A549 (cell line): ENCODE results near the gene IQGAP2. TPM values are rescaled to one million over a fixed set of nuclear protein-coding genes. Genes with fewer than 3 reads are reported as not detected.

Source experiments
- ATAC-seq, 2 experiments: fragments of 200-7000 bp in 1 of 2; fragments of >200 bp in 1 of 2; cut with Nextera tagmentation in 1 of 2; cut with Tn5 transposase in 1 of 2; 3 replicates each; pipeline versions ENCODE4 v1.8.0 to v1.9.1; 2018 to 2020; ENCODE audit warnings: mild to moderate bottlenecking in 1 of 2, moderate library complexity in 1 of 2
- CTCF ChIA-PET: fragments of 300-600 bp; sonication (Branson Sonifier 250); formaldehyde crosslinking; extraction: SDS; loops from one replicate; lab custom pipeline; 2021; ENCODE audit warnings: antibody characterized with exemption, inconsistent platforms; lab: Yijun Ruan, JAX
- POLR2A ChIA-PET: fragments of 350-600 bp; formaldehyde crosslinking; extraction: SDS; loops from one replicate; lab custom pipeline; 2021; ENCODE audit warnings: antibody characterized with exemption, inconsistent platforms; lab: Yijun Ruan, JAX
- DNase-seq, 2 experiments: peaks; one replicate each; pipeline versions ENCODE4 v3.0.0 to v3.0.0-alpha.2; 2011 to 2016; ENCODE audit warnings: low read depth in 1 of 2, low spot score in 1 of 2
- FAIRE-seq: peaks from 2 replicates; lab custom pipeline; 2011; peaks lifted over from hg19 to GRCh38; lab: Jason Lieb, UNC
- H3K27ac ChIP-seq, 2 experiments: fragments of >200 bp; sonication (Bioruptor Twin); formaldehyde crosslinking; 3 replicates each; pipeline ENCODE4 v1.5.1; 2016 to 2017
- H3K4me1 ChIP-seq: fragments of >200 bp; sonication (Bioruptor Twin); formaldehyde crosslinking; 3 replicates; pipeline ENCODE4 v1.6.1; 2016
- H3K4me2 ChIP-seq: fragments of >200 bp; sonication (Bioruptor Twin); formaldehyde crosslinking; 3 replicates; pipeline ENCODE4 v1.6.1; 2016
- H3K4me3 ChIP-seq: fragments of >200 bp; sonication (Bioruptor Twin); formaldehyde crosslinking; 3 replicates; pipeline ENCODE4 v1.5.1; 2016
- H3K9me3 ChIP-seq: fragments of >200 bp; sonication (Bioruptor Twin); formaldehyde crosslinking; 3 replicates; pipeline ENCODE4 v1.6.1; 2016
- ATOH8 ChIP-seq: fragments of 250-450 bp; sonication (Bioruptor Pico); IDR thresholded peaks from 2 replicates; pipeline ENCODE4 v1.5.0; 2020; ENCODE audit warnings: low read depth, mild to moderate bottlenecking, moderate library complexity
- CBX8 ChIP-seq: fragments of 200-600 bp; sonication (generic); IDR thresholded peaks from 2 replicates; pipeline ENCODE4 v1.6.1; 2016
- CHD4 ChIP-seq: fragments of 200-600 bp; sonication (generic); IDR thresholded peaks from 2 replicates; pipeline ENCODE4 v1.6.1; 2016; ENCODE audit warnings: antibody characterized with exemption, mild to moderate bottlenecking, borderline replicate concordance
- CTCF ChIP-seq: fragments of >200 bp; sonication (Bioruptor Twin); formaldehyde crosslinking; IDR thresholded peaks from 3 replicates; pipeline ENCODE4 v1.5.1; 2016
- FOSB ChIP-seq: fragments of 250-450 bp; sonication (Bioruptor Pico); IDR thresholded peaks from 2 replicates; pipeline ENCODE4 v1.5.0; 2020; ENCODE audit warnings: mild to moderate bottlenecking, moderate library complexity
- FOSL2 ChIP-seq, 2 experiments: fragments of 450-650 bp in 1 of 2; fragments of >200 bp in 1 of 2; sonication (Bioruptor Twin) in 1 of 2; formaldehyde crosslinking; IDR thresholded peaks; 2 replicates each; pipeline versions ENCODE4 v1.5.0 to v1.6.1; 2016 to 2020; ENCODE audit warnings: mild to moderate bottlenecking in 1 of 2, moderate library complexity in 1 of 2
- FOXS1 ChIP-seq: fragments of 250-450 bp; sonication (Bioruptor Pico); IDR thresholded peaks from 2 replicates; pipeline ENCODE4 v1.5.0; 2020; ENCODE audit warnings: mild to moderate bottlenecking, moderate library complexity
- HDAC2 ChIP-seq: fragments of 200-600 bp; sonication (generic); IDR thresholded peaks from 2 replicates; pipeline ENCODE4 v1.6.1; 2016
- HMGXB4 ChIP-seq: fragments of 250-450 bp; sonication (Bioruptor Pico); IDR thresholded peaks from 2 replicates; pipeline ENCODE4 v1.5.0; 2021; ENCODE audit warnings: mild to moderate bottlenecking, moderate library complexity, borderline replicate concordance
- HOXA7 ChIP-seq: fragments of 250-450 bp; sonication (Bioruptor Pico); IDR thresholded peaks from 2 replicates; pipeline ENCODE4 v1.5.0; 2020; ENCODE audit warnings: mild to moderate bottlenecking, moderate library complexity
- JUN ChIP-seq, 2 experiments: fragments of >200 bp; sonication (Bioruptor Twin); formaldehyde crosslinking; IDR thresholded peaks; 2 replicates in 1 of 2; 3 replicates in 1 of 2; pipeline ENCODE4 v1.6.1; 2016 to 2017
- MAX ChIP-seq: IDR thresholded peaks from 2 replicates; pipeline ENCODE4 v1.6.1; 2012
- PBX3 ChIP-seq: IDR thresholded peaks from 2 replicates; pipeline ENCODE4 v1.6.1; 2012
- RAD21 ChIP-seq, 2 experiments: fragments of >200 bp in 1 of 2; sonication (Bioruptor Twin) in 1 of 2; formaldehyde crosslinking in 1 of 2; IDR thresholded peaks in 1 of 2; conservative IDR thresholded peaks in 1 of 2; 2 replicates in 1 of 2; 3 replicates in 1 of 2; pipeline ENCODE4 v1.6.1; 2012 to 2018; ENCODE audit warnings: inconsistent platforms in 1 of 2
- RARB ChIP-seq: fragments of 250-450 bp; sonication (Bioruptor Pico); IDR thresholded peaks from 2 replicates; pipeline ENCODE4 v1.8.0; 2021; ENCODE audit warnings: mild to moderate bottlenecking, moderate library complexity
- RFX5 ChIP-seq: fragments of 450-650 bp; IDR thresholded peaks from 2 replicates; pipeline ENCODE4 v1.7.1; 2014; ENCODE audit warnings: antibody characterized with exemption, mild to moderate bottlenecking, moderate library complexity
- SMC3 ChIP-seq: fragments of >200 bp; sonication (Bioruptor Twin); formaldehyde crosslinking; IDR thresholded peaks from 3 replicates; pipeline ENCODE4 v1.6.1; 2018; ENCODE audit warnings: inconsistent platforms
- TFCP2L1 ChIP-seq: fragments of 250-450 bp; sonication (Bioruptor Pico); IDR thresholded peaks from 2 replicates; pipeline ENCODE4 v1.5.0; 2021; ENCODE audit warnings: mild to moderate bottlenecking
- WGBS: methylation state at CpG from one replicate; pipeline ENCODE4 v1.1.6; 2017; ENCODE audit errors: missing lambda C conversion rate; 5-methylcytosine and 5-hydroxymethylcytosine counted together
- polyA minus RNA-seq: library from RNA; depleted of rRNA, polyadenylated mRNA; stranded (reverse); fragments of >200 nt; gene quantifications from 2 replicates; pipeline ENCODE4 v1.2.3, GENCODE V29; 2011; rRNA and poly(A)+ RNA removed
- polyA plus RNA-seq, 4 experiments: library from polyadenylated mRNA; depleted of rRNA in 3 of 4; stranded (reverse); fragments of >200 nt; fragmentation: RNase III in 1 of 4; extraction: RNeasy Plus Mini Kit Qiagen cat#74134 plus additional on column Dnase treatment in 1 of 4; gene quantifications; 2 replicates in 3 of 4; 3 replicates in 1 of 4; pipeline ENCODE4 v1.2.3, GENCODE V29; 2011 to 2017

IQGAP2 gene
- 8.8 and 10.1 TPM in 2 replicates for polyA plus RNA-seq (2011; rRNA removed)
- polyA plus RNA-seq (2012; cell fraction: cytosol; rRNA removed), result 0.53 and 0.54 TPM in 2 replicates
- polyA plus RNA-seq (2012; cell fraction: nucleus; rRNA removed), result 0.49 and 0.72 TPM in 2 replicates
- polyA plus RNA-seq (2017; fragmentation: RNase III; extraction: RNeasy Plus Mini Kit Qiagen cat#74134 plus additional on column Dnase treatment), result 3.1 to 5.3 TPM (median 4.9 TPM) in 3 replicates
- polyA minus RNA-seq, result 9.6 and 11.1 TPM in 2 replicates

GRCh38 chr5:76402886-76403765 lies at the start of gene IQGAP2:
TSS of gene IQGAP2 (plus strand) at chr5:76403285. CDS start at chr5:76403546, 261 bp downstream.
- DNase-seq (peak; percentile 74 to 85), FAIRE-seq (no peak), ATAC-seq (peak; percentile 94 to 96)
- Histone ChIP-seq H3K4me1 (peaks cover 10% of the 10 kb centered on the region; the same call in 2 of the 3 replicates), H3K4me2 (peak within 1 kb of the TSS; percentile 90), H3K27ac (peak within 1 kb of the TSS; percentile 71 to 86), H3K9me3 (no peaks in the 10 kb centered on the region), H3K4me3 (peak within 1 kb of the TSS; percentile 70)
- no peak for TF ChIP-seq TFCP2L1
- no peak for TF ChIP-seq FOSB (CRISPR knock-in tag)
- no peak for TF ChIP-seq JUN (IDR thresholded peaks at IDR 0.05)
- no peak for TF ChIP-seq ATOH8 (CRISPR knock-in tag)
- TF ChIP-seq SMC3, result peak; percentile 67
- peak; percentile 69; the same call in 1 of the 2 replicates for TF ChIP-seq MAX
- TF ChIP-seq FOXS1, result no peak
- no peak for TF ChIP-seq CHD4
- TF ChIP-seq PBX3, result no peak
- no peak for TF ChIP-seq CBX8
- TF ChIP-seq HDAC2, result peak; percentile 24; the same call in 1 of the 2 replicates
- TF ChIP-seq FOSL2 (IDR thresholded peaks at IDR 0.05), result no peak
- TF ChIP-seq FOSL2 (CRISPR knock-in tag; IDR thresholded peaks at IDR 0.05), result peak; percentile 15; the same call in 1 of the 2 replicates
- TF ChIP-seq RAD21 (conservative IDR thresholded peaks at IDR 0.05 in 1 of 2, IDR thresholded peaks at IDR 0.05 in 1 of 2), result peak; percentile 56 to 76
- TF ChIP-seq RFX5, result no peak
- peak; percentile 85 for TF ChIP-seq CTCF
- TF ChIP-seq RARB (CRISPR knock-in tag), result no peak
- no peak for TF ChIP-seq HOXA7 (CRISPR knock-in tag)
- no peak for TF ChIP-seq HMGXB4 (CRISPR knock-in tag)
- under 1% methylated on average over 36 of the region's 92 CpGs for WGBS
- POLR2A ChIA-PET, result interaction anchor here (0.7 kb wide), 1 partner anchor 411 kb away, joined by 3 read pairs; no protein-coding TSS in a partner anchor
- CTCF ChIA-PET, result interaction anchor here (0.5 to 6.3 kb wide), 44 partner anchors 9 to 614 kb away, joined by 3 to 54 read pairs (median 4); no protein-coding TSS in a partner anchor
